HUDEP-2 (cell line): Measurements from ENCODE around the gene C19orf73.

Experiments used
- DNase-seq, 76 experiments: peaks; one replicate each; lab custom pipeline; 2025; ENCODE audit not compliant: unreplicated experiment in 76 of 76; lab: John Stamatoyannopoulos, UW

Gene C19orf73

GRCh38 chr19:49104229-49104864, 14.6 kb downstream of the C19orf73 start:
- no peak for DNase-seq

- no peak for DNase-seq
These were observed 15.4 kb downstream of the C19orf73 start for GRCh38 chr19:49103331-49104085.

GRCh38 chr19:49102303-49102702, 16.6 kb downstream of the C19orf73 start:
- no peak for DNase-seq

- no peak for DNase-seq
These were observed 17.8 kb downstream of the C19orf73 start for GRCh38 chr19:49101160-49101559.

GRCh38 chr19:49098795-49099194, 20.1 kb downstream of the C19orf73 start:
- no peak for DNase-seq

GRCh38 chr19:49097453-49098288, 21.3 kb downstream of the C19orf73 start:
- DNase-seq: peak in 62 of 76 experiments; percentile 29 to 86 (median 65)

- no peak for DNase-seq
These were observed 24.1 kb downstream of the C19orf73 start for GRCh38 chr19:49094505-49095482.

- no peak for DNase-seq
These were observed 26.3 kb downstream of the C19orf73 start for GRCh38 chr19:49092686-49093085.

GRCh38 chr19:49091391-49092038, 27.4 kb downstream of the C19orf73 start:
- DNase-seq: no peak

- DNase-seq: no peak
These were observed 32.6 kb downstream of the C19orf73 start for GRCh38 chr19:49086296-49086695.

GRCh38 chr19:49085868-49086232, 33.1 kb downstream of the C19orf73 start:
- peak in 1 of 76 experiments; percentile 51 for DNase-seq

GRCh38 chr19:49085020-49085867, 33.7 kb downstream of the C19orf73 start, which contains the start of gene SNRNP70:
TSS of gene SNRNP70 (plus strand) at chr19:49085451. CDS start at chr19:49086415, 964 bp downstream.
- peak; percentile 74 to 100 (median 99) for DNase-seq

GRCh38 chr19:49084206-49085019, 34.5 kb downstream of the C19orf73 start:
- DNase-seq: no peak

GRCh38 chr19:49081273-49081672, 37.7 kb downstream of the C19orf73 start:
- DNase-seq: peak in 5 of 76 experiments; percentile 8 to 48 (median 18)

- no peak for DNase-seq
These were observed 38.6 kb downstream of the C19orf73 start for GRCh38 chr19:49080392-49080791.

GRCh38 chr19:49074869-49075268, 44.1 kb downstream of the C19orf73 start:
- peak in 45 of 76 experiments; percentile 8 to 68 (median 45) for DNase-seq

- peak in 19 of 76 experiments; percentile 11 to 42 (median 21) for DNase-seq
These were observed 45.2 kb downstream of the C19orf73 start for GRCh38 chr19:49073514-49074378.
